BE2C (cell line): Measurements from ENCODE around the gene JMJD6.
A peak's percentile ranks its signal among the peaks of the same experiment; 100 is the strongest.
"Not testable (repeated sequence)": the region's sequence is repeated elsewhere in the genome, so short reads cannot be mapped to it uniquely, and the experiment has no call there.

Source experiments
- DNase-seq: peaks from one replicate; pipeline ENCODE4 v3.0.0-alpha.2; 2020
- H3K27me3 ChIP-seq: fragments of 250-450 bp; sonication (Bioruptor Pico); 2 replicates; pipeline ENCODE4 v1.5.1; 2020; ENCODE audit warnings: mild to moderate bottlenecking
- H3K36me3 ChIP-seq: fragments of 250-450 bp; sonication (Bioruptor Pico); 2 replicates; pipeline ENCODE4 v1.5.1; 2020; ENCODE audit warnings: mild to moderate bottlenecking
- H3K4me1 ChIP-seq: fragments of 250-450 bp; sonication (Bioruptor Pico); 2 replicates; pipeline ENCODE4 v1.5.1; 2020
- H3K4me3 ChIP-seq: 2 replicates; pipeline ENCODE4 v1.5.1; 2011; ENCODE audit warnings: low read depth, low read length
- H3K9me3 ChIP-seq: fragments of 250-450 bp; sonication (Bioruptor Pico); 2 replicates; pipeline ENCODE4 v1.5.1; 2020
- CTCF ChIP-seq: IDR thresholded peaks from 2 replicates; pipeline ENCODE4 v1.5.1; 2012; ENCODE audit warnings: mild to moderate bottlenecking, low read depth, low read length

JMJD6 gene

GRCh38 chr17:76747716-76748363 is 21.4 kb upstream of the JMJD6 start:
- Histone ChIP-seq H3K36me3 (peaks cover 3% of the 10 kb centered on the region), H3K4me3 (no peak overlapping the region), H3K4me1 (no peaks in the 10 kb centered on the region), H3K9me3 (no peaks in the 10 kb centered on the region), H3K27me3 (no peaks in the 10 kb centered on the region)
- TF ChIP-seq CTCF = no peak
- no peak for DNase-seq

- H3K4me1 ChIP-seq, H3K4me3 ChIP-seq, H3K36me3 ChIP-seq, H3K9me3 ChIP-seq, H3K27me3 ChIP-seq, DNase-seq: not testable (repeated sequence)
Measured at GRCh38 chr17:76745785-76746184, 19.4 kb upstream of the JMJD6 start.

GRCh38 chr17:76744747-76745146 is 18.3 kb upstream of the JMJD6 start:
- H3K36me3 ChIP-seq = peaks cover 3% of the 10 kb centered on the region
- H3K4me1 ChIP-seq = no peaks in the 10 kb centered on the region; the same call in 1 of the 2 replicates
- H3K4me3 ChIP-seq = no peak overlapping the region
- H3K9me3 ChIP-seq = no peaks in the 10 kb centered on the region
- H3K27me3 ChIP-seq = no peaks in the 10 kb centered on the region
- no peak for DNase-seq
- no peak for TF ChIP-seq CTCF

- Histone ChIP-seq H3K9me3 (no peaks in the 10 kb centered on the region), H3K4me1 (no peaks in the 10 kb centered on the region; the same call in 1 of the 2 replicates), H3K36me3 (peaks cover 3% of the 10 kb centered on the region), H3K27me3 (no peaks in the 10 kb centered on the region), H3K4me3 (no peak overlapping the region)
- no peak for TF ChIP-seq CTCF
- DNase-seq = no peak
Measured at GRCh38 chr17:76742958-76743357, 16.6 kb upstream of the JMJD6 start.

GRCh38 chr17:76740329-76741118 is 14.1 kb upstream of the JMJD6 start:
- H3K27me3 ChIP-seq = no peaks in the 10 kb centered on the region
- no peak for DNase-seq

GRCh38 chr17:76739568-76740115 is 13.2 kb upstream of the JMJD6 start:
- Histone ChIP-seq H3K36me3 (peaks cover 24% of the 10 kb centered on the region), H3K4me3 (peak overlapping the region; percentile 82)
- H3K9me3 ChIP-seq, DNase-seq, H3K27me3 ChIP-seq, H3K4me1 ChIP-seq: not testable (repeated sequence)

More at GRCh38 chr17:76740329-76741118, 14.1 kb upstream of the JMJD6 start:
- peak overlapping the region; percentile 12; the same call in 1 of the 2 replicates for H3K4me3 ChIP-seq
- H3K4me1 ChIP-seq = no peaks in the 10 kb centered on the region; the same call in 1 of the 2 replicates
- no peaks in the 10 kb centered on the region for H3K9me3 ChIP-seq
- peaks cover 19% of the 10 kb centered on the region for H3K36me3 ChIP-seq
- TF ChIP-seq CTCF = no peak

- Histone ChIP-seq H3K4me3 (peak overlapping the region; percentile 82), H3K36me3 (peaks cover 36% of the 10 kb centered on the region), H3K9me3 (no peaks in the 10 kb centered on the region), H3K27me3 (no peaks in the 10 kb centered on the region), H3K4me1 (peaks cover 5% of the 10 kb centered on the region; the same call in 1 of the 2 replicates)
- TF ChIP-seq CTCF = no peak
- no peak for DNase-seq
Measured at GRCh38 chr17:76738468-76738850, 12.1 kb upstream of the JMJD6 start.
